ENCODE data around the gene TSR1.

DNA sequence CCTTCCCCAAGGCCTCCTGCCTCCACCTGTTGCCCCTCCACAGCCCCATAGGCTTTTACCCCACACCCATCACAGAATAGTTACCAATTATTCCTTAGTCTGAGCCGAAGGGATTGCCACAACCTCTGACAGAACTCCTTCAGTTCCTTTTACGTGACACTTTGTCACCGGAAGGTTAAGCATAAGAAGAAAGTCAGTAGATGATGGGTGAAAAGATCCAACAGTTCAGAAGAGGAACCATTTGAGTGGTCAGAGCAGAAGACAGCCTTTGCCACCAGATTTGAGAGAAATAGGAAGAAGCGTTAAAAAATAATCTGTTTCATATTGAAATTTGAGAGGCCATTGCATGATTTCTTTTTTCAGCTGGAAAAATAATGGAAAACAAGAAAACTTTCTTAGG is 31.3 kb downstream of the TSR1 start:
- TF ChIP-seq TCF7 (CRISPR knock-in tag; IDR thresholded peaks at IDR 0.05; ENCODE audit: low read depth): no peak
- TF ChIP-seq, protein P1, sequence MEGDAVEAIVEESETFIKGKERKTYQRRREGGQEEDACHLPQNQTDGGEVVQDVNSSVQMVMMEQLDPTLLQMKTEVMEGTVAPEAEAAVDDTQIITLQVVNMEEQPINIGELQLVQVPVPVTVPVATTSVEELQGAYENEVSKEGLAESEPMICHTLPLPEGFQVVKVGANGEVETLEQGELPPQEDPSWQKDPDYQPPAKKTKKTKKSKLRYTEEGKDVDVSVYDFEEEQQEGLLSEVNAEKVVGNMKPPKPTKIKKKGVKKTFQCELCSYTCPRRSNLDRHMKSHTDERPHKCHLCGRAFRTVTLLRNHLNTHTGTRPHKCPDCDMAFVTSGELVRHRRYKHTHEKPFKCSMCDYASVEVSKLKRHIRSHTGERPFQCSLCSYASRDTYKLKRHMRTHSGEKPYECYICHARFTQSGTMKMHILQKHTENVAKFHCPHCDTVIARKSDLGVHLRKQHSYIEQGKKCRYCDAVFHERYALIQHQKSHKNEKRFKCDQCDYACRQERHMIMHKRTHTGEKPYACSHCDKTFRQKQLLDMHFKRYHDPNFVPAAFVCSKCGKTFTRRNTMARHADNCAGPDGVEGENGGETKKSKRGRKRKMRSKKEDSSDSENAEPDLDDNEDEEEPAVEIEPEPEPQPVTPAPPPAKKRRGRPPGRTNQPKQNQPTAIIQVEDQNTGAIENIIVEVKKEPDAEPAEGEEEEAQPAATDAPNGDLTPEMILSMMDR (IDR thresholded peaks at IDR 0.05): no peak
- TF ChIP-seq ZNF263 (CRISPR knock-in tag; IDR thresholded peaks at IDR 0.05; ENCODE audit: low read depth): no peak
